H1 (cell line): ENCODE results near the gene DDAH2. TPM values are rescaled to one million over a fixed set of nuclear protein-coding genes. Genes with fewer than 3 reads are reported as not detected.

Source experiments
- CTCF ChIA-PET: fragments of 300-600 bp; sonication (Branson Sonifier 250); formaldehyde crosslinking; loops from one replicate; lab custom pipeline; 2021; ENCODE audit not compliant: partially characterized antibody; lab: Charles Lee
- POLR2A ChIA-PET: fragments of 300-600 bp; sonication (Branson Sonifier 250); formaldehyde crosslinking; loops from one replicate; lab custom pipeline; 2021; ENCODE audit warnings: inconsistent platforms; ENCODE audit not compliant: partially characterized antibody; lab: Charles Lee
- DNase-seq, 2 experiments: peaks; one replicate each; pipeline versions ENCODE4 v3.0.0 to v3.0.0-alpha.2; 2010 to 2022; ENCODE audit warnings: low spot score in 2 of 2, low read depth in 1 of 2, mixed read lengths in 1 of 2
- FAIRE-seq: peaks from 2 replicates; lab custom pipeline; 2011; peaks lifted over from hg19 to GRCh38; lab: Jason Lieb, UNC
- H2AFZ ChIP-seq: 2 replicates; pipeline ENCODE4 v1.8.1; 2012; ENCODE audit warnings: low read length, inconsistent platforms
- H2AK5ac ChIP-seq: 2 replicates; pipeline ENCODE4 v1.6.1; 2013; ENCODE audit warnings: low read depth, low read length
- H2BK120ac ChIP-seq: replicated peaks from 2 replicates; pipeline ENCODE3; 2013; ENCODE audit warnings: low read depth, low read length, inconsistent platforms
- H2BK12ac ChIP-seq: 2 replicates; pipeline ENCODE4 v1.6.1; 2013; ENCODE audit warnings: low read depth, low read length
- H2BK15ac ChIP-seq: 2 replicates; pipeline ENCODE4 v1.6.1; 2013; ENCODE audit warnings: low read length
- H2BK20ac ChIP-seq: 2 replicates; pipeline ENCODE4 v1.6.1; 2013; ENCODE audit warnings: low read length
- H2BK5ac ChIP-seq: 2 replicates; pipeline ENCODE4 v1.6.1; 2013; ENCODE audit warnings: low read depth, low read length
- H3K14ac ChIP-seq: 2 replicates; pipeline ENCODE4 v1.6.1; 2013; ENCODE audit warnings: inconsistent platforms; ENCODE audit not compliant: insufficient read length
- H3K18ac ChIP-seq: 2 replicates; pipeline ENCODE4 v1.6.1; 2013; ENCODE audit warnings: low read length; ENCODE audit errors: extremely low read depth
- H3K23ac ChIP-seq: 2 replicates; pipeline ENCODE4 v1.6.1; 2013; ENCODE audit warnings: inconsistent platforms; ENCODE audit not compliant: insufficient read length
- H3K23me2 ChIP-seq: 2 replicates; pipeline ENCODE4 v1.6.1; 2013; ENCODE audit warnings: low read depth, low read length
- H3K27ac ChIP-seq: 2 replicates; pipeline ENCODE4 v1.6.1; 2011; ENCODE audit warnings: low read depth, low read length, inconsistent platforms
- H3K27me3 ChIP-seq, 4 experiments: replicated peaks in 1 of 4; 1 replicate in 1 of 4; 2 replicates in 3 of 4; pipeline versions ENCODE4 v1.6.1 to v1.8.1; 2011 to 2013; ENCODE audit warnings: low read length in 3 of 4, mild to moderate bottlenecking in 3 of 4, inconsistent platforms in 2 of 4, mixed read lengths in 2 of 4, moderate library complexity in 1 of 4; ENCODE audit not compliant: control insufficient read depth in 3 of 4, insufficient read depth in 3 of 4; ENCODE audit errors: extremely low read depth in 1 of 4
- H3K36me3 ChIP-seq, 4 experiments: 2 replicates each; pipeline versions ENCODE4 v1.6.1 to v1.8.1; 2011 to 2013; ENCODE audit warnings: mild to moderate bottlenecking in 4 of 4, low read length in 3 of 4, moderate library complexity in 2 of 4, control low read depth in 1 of 4, inconsistent platforms in 1 of 4; ENCODE audit not compliant: insufficient read depth in 4 of 4, control insufficient read depth in 2 of 4
- H3K4ac ChIP-seq: replicated peaks from 2 replicates; pipeline ENCODE3; 2013; ENCODE audit warnings: low read length, low read depth, mixed read lengths, inconsistent platforms; ENCODE audit not compliant: insufficient read length
- H3K4me1 ChIP-seq, 4 experiments: replicated peaks in 1 of 4; 1 replicate in 1 of 4; 2 replicates in 3 of 4; pipeline versions ENCODE4 v1.6.1 to v1.8.1; 2011 to 2013; ENCODE audit warnings: low read length in 3 of 4, inconsistent platforms in 2 of 4, mixed read lengths in 1 of 4; ENCODE audit not compliant: insufficient read depth in 4 of 4, control insufficient read depth in 3 of 4
- H3K4me2 ChIP-seq, 2 experiments: 2 replicates each; pipeline versions ENCODE4 v1.6.1 to v1.8.1; 2011 to 2013; ENCODE audit warnings: low read depth in 2 of 2, low read length in 2 of 2, control low read depth in 1 of 2, inconsistent platforms in 1 of 2, mild to moderate bottlenecking in 1 of 2; ENCODE audit not compliant: insufficient read depth in 1 of 2
- H3K4me3 ChIP-seq, 4 experiments: fragments of 200-600, 300-600 bp in 1 of 4; sonication (generic), shearing (Covaris generic), sonication (Bioruptor Twin) in 1 of 4; 2 replicates each; pipeline versions ENCODE4 v1.5.1 to v1.8.1; 2011 to 2016; ENCODE audit warnings: low read length in 4 of 4, low read depth in 3 of 4, control low read depth in 2 of 4, inconsistent platforms in 2 of 4, mild to moderate bottlenecking in 2 of 4, mixed read lengths in 1 of 4, moderate library complexity in 1 of 4; ENCODE audit not compliant: insufficient read depth in 2 of 4; ENCODE audit errors: extremely low read depth in 1 of 4
- H3K56ac ChIP-seq: replicated peaks from 2 replicates; pipeline ENCODE3; 2013; ENCODE audit warnings: low read depth, mild to moderate bottlenecking, mixed read lengths, low read length, inconsistent platforms; ENCODE audit not compliant: insufficient read length
- H3K79me1 ChIP-seq: 2 replicates; pipeline ENCODE4 v1.6.1; 2013; ENCODE audit warnings: low read depth, low read length, control low read depth
- H3K79me2 ChIP-seq, 2 experiments: 2 replicates each; pipeline versions ENCODE4 v1.6.1 to v1.8.1; 2012 to 2013; ENCODE audit warnings: low read length in 2 of 2, mild to moderate bottlenecking in 2 of 2, inconsistent platforms in 1 of 2; ENCODE audit not compliant: insufficient read depth in 2 of 2, control insufficient read depth in 1 of 2
- H3K9ac ChIP-seq, 4 experiments: replicated peaks in 1 of 4; 1 replicate in 1 of 4; 2 replicates in 3 of 4; pipeline versions ENCODE4 v1.6.1 to v1.8.1; 2011 to 2013; ENCODE audit warnings: low read depth in 3 of 4, low read length in 3 of 4, control low read depth in 2 of 4, mild to moderate bottlenecking in 2 of 4, moderate library complexity in 2 of 4, inconsistent platforms in 1 of 4; ENCODE audit errors: extremely low read depth in 1 of 4
- H3K9me3 ChIP-seq, 2 experiments: 2 replicates each; pipeline versions ENCODE4 v1.6.1 to v1.8.1; 2012 to 2013; ENCODE audit warnings: mild to moderate bottlenecking in 2 of 2, moderate library complexity in 2 of 2, control low read depth in 1 of 2, inconsistent platforms in 1 of 2, low read depth in 1 of 2, low read length in 1 of 2, mixed read lengths in 1 of 2; ENCODE audit not compliant: insufficient read depth in 2 of 2
- H4K20me1 ChIP-seq, 2 experiments: replicated peaks in 1 of 2; 2 replicates each; pipeline versions ENCODE3 to v1.8.1; 2011 to 2013; ENCODE audit warnings: inconsistent platforms in 2 of 2, low read length in 2 of 2, mild to moderate bottlenecking in 1 of 2; ENCODE audit not compliant: insufficient read depth in 2 of 2, control insufficient read depth in 1 of 2
- H4K5ac ChIP-seq: 2 replicates; pipeline ENCODE4 v1.6.1; 2013; ENCODE audit warnings: low read length, low read depth, mixed read lengths, inconsistent platforms; ENCODE audit not compliant: insufficient read length
- H4K8ac ChIP-seq: 2 replicates; pipeline ENCODE4 v1.8.0; 2013; ENCODE audit warnings: mild to moderate bottlenecking, moderate library complexity, low read length, inconsistent platforms; ENCODE audit not compliant: insufficient read depth; ENCODE audit errors: extremely low read depth
- H4K91ac ChIP-seq: replicated peaks from 2 replicates; pipeline ENCODE3; 2013; ENCODE audit warnings: low read length, mixed read lengths, inconsistent platforms; ENCODE audit not compliant: insufficient read length
- ATF3 ChIP-seq: IDR thresholded peaks from 2 replicates; pipeline ENCODE4 v1.6.1; 2011; ENCODE audit warnings: low read depth, mild to moderate bottlenecking, low read length; ENCODE audit not compliant: insufficient read depth
- BCL11A ChIP-seq, 2 experiments: IDR thresholded peaks; one replicate each; pipeline ENCODE4 v1.6.1; 2011; ENCODE audit warnings: low read depth in 2 of 2, low read length in 2 of 2, mild to moderate bottlenecking in 2 of 2
- CBX8 ChIP-seq: fragments of 300-800, 300-1000 bp; sonication (generic); IDR thresholded peaks from 2 replicates; pipeline ENCODE4 v1.7.1; 2016; ENCODE audit warnings: low read depth, low read length, borderline replicate concordance
- CHD2 ChIP-seq: IDR thresholded peaks from 2 replicates; pipeline ENCODE4 v1.6.1; 2012; ENCODE audit warnings: low read length, improper control_type of control experiment
- GTF2F1 ChIP-seq: IDR thresholded peaks from 2 replicates; pipeline ENCODE4 v1.6.1; 2012; ENCODE audit warnings: low read depth, low read length, improper control_type of control experiment, borderline replicate concordance
- KDM4A ChIP-seq: IDR thresholded peaks from one replicate; pipeline ENCODE4 v1.7.1; 2012; ENCODE audit warnings: low read depth, mild to moderate bottlenecking, moderate library complexity, low read length, inconsistent platforms; ENCODE audit not compliant: severe bottlenecking
- KDM5A ChIP-seq: fragments of 200-600 bp; IDR thresholded peaks from 2 replicates; pipeline ENCODE4 v1.7.1; 2012; ENCODE audit warnings: mild to moderate bottlenecking, low read length, inconsistent platforms, mixed read lengths
- PHF8 ChIP-seq: fragments of 200-600 bp; sonication (generic); conservative IDR thresholded peaks from 2 replicates; pipeline ENCODE4 v1.7.1; 2012; ENCODE audit warnings: low read depth, mild to moderate bottlenecking, inconsistent platforms, low read length, moderate library complexity
- POLR2AphosphoS5 ChIP-seq: IDR thresholded peaks from 2 replicates; pipeline ENCODE4 v1.6.1; 2011; ENCODE audit warnings: low read depth, low read length
- SAP30 ChIP-seq: fragments of 300-600 bp; sonication (generic); IDR thresholded peaks from 2 replicates; pipeline ENCODE4 v1.7.1; 2012; ENCODE audit warnings: low read length, moderate library complexity, mild to moderate bottlenecking, inconsistent platforms; ENCODE audit not compliant: insufficient read depth, insufficient replicate concordance
- SIX5 ChIP-seq: IDR thresholded peaks from 2 replicates; pipeline ENCODE4 v1.6.1; 2011; ENCODE audit warnings: mild to moderate bottlenecking, low read depth, low read length
- SRF ChIP-seq: IDR thresholded peaks from 2 replicates; pipeline ENCODE4 v1.6.1; 2011; ENCODE audit warnings: mild to moderate bottlenecking, low read depth, low read length, moderate library complexity
- TEAD4 ChIP-seq: IDR thresholded peaks from 2 replicates; pipeline ENCODE4 v1.6.1; 2012; ENCODE audit warnings: low read depth, low read length, inconsistent platforms, mixed read lengths
- WGBS, 2 experiments: shearing (Covaris generic) in 1 of 2; methylation state at CpG; one replicate each; pipeline versions ENCODE4 v1.1.6 to v1.1.7; 2013 to 2015; ENCODE audit warnings: low lambda C conversion rate in 2 of 2, mixed read lengths in 2 of 2, inconsistent platforms in 1 of 2, low coverage in 1 of 2, missing lambda C conversion rate in 1 of 2; ENCODE audit not compliant: insufficient replicate concordance in 2 of 2, insufficient coverage in 1 of 2, insufficient read length in 1 of 2; ENCODE audit errors: extremely low coverage in 1 of 2, missing lambda C conversion rate in 1 of 2; 5-methylcytosine and 5-hydroxymethylcytosine counted together
- polyA plus RNA-seq, 7 experiments: library from polyadenylated mRNA; depleted of rRNA in 3 of 7; stranded (reverse) in 5 of 7; unstranded in 2 of 7; fragments of >200 nt in 5 of 7; fragments of 200-250 nt in 2 of 7; gene quantifications; 1 replicate in 5 of 7; 2 replicates in 1 of 7; 4 replicates in 1 of 7; pipeline versions ENCODE4 v1.2.1 to v1.2.3, GENCODE V29; 2011 to 2013; ENCODE audit warnings: missing spikeins in 2 of 7, mixed read lengths in 2 of 7
- total RNA-seq: library from RNA; stranded (reverse); fragmentation: NEBNext Ultra II Directional; extraction: Animal tissue kit (Norgen Biotek cat#: 25700); gene quantifications from 2 replicates; pipeline ENCODE4 v1.2.1, GENCODE V29; 2021

Gene DDAH2
- total and polyA plus RNA-seq, 2 of the 8 experiments (the other 6 are each of a cell fraction or from before 2014, with no cell fraction given), result 53.3 to 73.5 TPM

GRCh38 chr6:31683591-31683990 lies 45.5 kb downstream of the DDAH2 start:
- Histone ChIP-seq H4K91ac (no peak overlapping the region), H2BK12ac (0 out of 2 replicates have a peak overlapping the region, but pooled peaks have one; percentile 62), H2BK120ac (no peak overlapping the region), H3K4me3 (peak overlapping the region; percentile 58 to 76 (median 63); a peak in 6 of 8 replicates), H2BK15ac (peak overlapping the region; percentile 53; the same call in 1 of the 2 replicates), H3K4me2 (peak overlapping the region; percentile 86 to 90), H4K8ac (no peak overlapping the region), H3K9me3 (no peaks in the 10 kb centered on the region), H3K36me3 (peaks cover 0 to 13% (median 9%) of the 10 kb centered on the region in 4 experiments; a peak in 4 of 8 replicates), H2AK5ac (no peak overlapping the region), H3K79me1 (no peaks in the 10 kb centered on the region), H3K4ac (no peak overlapping the region), H3K4me1 (peaks cover 0 to 10% (median 8%) of the 10 kb centered on the region in 4 experiments; a peak in 5 of 7 replicates), H3K23ac (no peak overlapping the region), H3K27me3 (peaks cover 3 to 13% (median 12%) of the 10 kb centered on the region in 4 experiments; a peak in 6 of 7 replicates), H3K14ac (no peak overlapping the region), H4K20me1 (no peaks in the 10 kb centered on the region), H2AFZ (peak overlapping the region; percentile 37; the same call in 1 of the 2 replicates), H3K79me2 (no peaks in the 10 kb centered on the region), H2BK20ac (no peak overlapping the region), H3K56ac (no peak overlapping the region), H4K5ac (no peak overlapping the region), H3K27ac (no peak overlapping the region), H3K18ac (no peak overlapping the region; the same call in 1 of the 2 replicates), H3K23me2 (peaks cover 11% of the 10 kb centered on the region; the same call in 1 of the 2 replicates), H3K9ac (peak overlapping the region in 1 of 4 experiments; percentile 64; a peak in 3 of 7 replicates), H2BK5ac (no peak overlapping the region)
- CTCF ChIA-PET, result interaction anchor here (0.6 to 2.5 kb wide), 8 partner anchors 20 to 240 kb away, joined by 3 to 11 read pairs (median 5); partner anchors contain the start of gene ABHD16A
- no peak for DNase-seq
- WGBS, 2 experiments, result 63% methylated on average over 13 of the region's 13 CpGs; no CpG with 5 or more reads in 1 of the 2 experiments
- no peak for FAIRE-seq
- POLR2A ChIA-PET, result interaction anchor here (0.8 to 2.0 kb wide), 11 partner anchors 9 to 153 kb away, joined by 3 to 11 read pairs (median 4); partner anchors contain the start of genes ABHD16A, BAG6, C6orf47 and DDX39B
- TF ChIP-seq PHF8 (no peak), SAP30 (no peak), CBX8 (no peak), KDM4A (no peak), GTF2F1 (no peak), ATF3 (no peak), TEAD4 (no peak), CHD2 (no peak), POLR2AphosphoS5 (no peak), SIX5 (no peak), KDM5A (no peak), BCL11A (IDR thresholded peaks at IDR 0.05; ENCODE audit: low read depth in 2 of 2, low read length in 2 of 2) (no peak), SRF (no peak)
